BJ (cell line): ENCODE results near the gene DNMT1. TPM values are rescaled to one million over a fixed set of nuclear protein-coding genes. Genes with fewer than 3 reads are reported as not detected.

ENCODE experiments used
- CTCF ChIA-PET: fragments of 350-600 bp; formaldehyde crosslinking; extraction: SDS; loops from one replicate; lab custom pipeline; 2021; ENCODE audit warnings: antibody characterized with exemption, inconsistent platforms; lab: Yijun Ruan, JAX
- POLR2A ChIA-PET: fragments of 300-600 bp; sonication (Branson Sonifier 250); formaldehyde crosslinking; extraction: SDS; loops from one replicate; lab custom pipeline; 2021; ENCODE audit warnings: antibody characterized with exemption; lab: Charles Lee
- DNase-seq: peaks from one replicate; pipeline ENCODE4 v3.0.0-alpha.2; 2011; ENCODE audit warnings: low read depth
- H3K27me3 ChIP-seq: 2 replicates; pipeline ENCODE4 v1.6.0; 2011; ENCODE audit warnings: low read length; ENCODE audit not compliant: control insufficient read depth, insufficient read depth
- H3K36me3 ChIP-seq: 2 replicates; pipeline ENCODE4 v1.5.1; 2011; ENCODE audit warnings: low read length; ENCODE audit not compliant: control insufficient read depth, insufficient read depth
- H3K4me3 ChIP-seq: 2 replicates; pipeline ENCODE4 v1.5.1; 2011; ENCODE audit warnings: low read depth, mild to moderate bottlenecking, control low read depth, low read length
- CTCF ChIP-seq: IDR thresholded peaks from 2 replicates; pipeline ENCODE4 v1.5.1; 2011; ENCODE audit warnings: low read depth, mild to moderate bottlenecking, control low read depth, inconsistent platforms, low read length, moderate library complexity; ENCODE audit not compliant: insufficient read depth
- polyA plus RNA-seq: library from polyadenylated mRNA; depleted of rRNA; stranded (reverse); fragments of >200 nt; gene quantifications from 2 replicates; pipeline ENCODE4 v1.2.3, GENCODE V29; 2011

DNMT1 gene
- polyA plus RNA-seq, 1 experiment = 31.5 TPM

- peak overlapping the region; percentile 95 for H3K4me3 ChIP-seq
- peak; percentile 26; the same call in 1 of the 2 replicates for TF ChIP-seq CTCF
- POLR2A ChIA-PET = no interaction called here
- H3K27me3 ChIP-seq = no peaks in the 10 kb centered on the region
- no peaks in the 10 kb centered on the region; the same call in 1 of the 2 replicates for H3K36me3 ChIP-seq
- CTCF ChIA-PET = no interaction called here
- no peak for DNase-seq
These were observed 35.6 kb upstream of the DNMT1 start for GRCh38 chr19:10230173-10230860.

- DNase-seq = no peak
- peaks cover 6% of the 10 kb centered on the region for H3K36me3 ChIP-seq
- ChIA-PET POLR2A (no interaction called here), CTCF (interaction anchor here (0.6 to 4.8 kb wide), 10 partner anchors 11 to 297 kb away, joined by 3 to 31 read pairs (median 4); partner anchors contain the start of genes DNMT1 and MRPL4)
- H3K27me3 ChIP-seq = no peaks in the 10 kb centered on the region
- peak; percentile 52 for TF ChIP-seq CTCF
- H3K4me3 ChIP-seq = no peak overlapping the region
These were observed 34.2 kb upstream of the DNMT1 start for GRCh38 chr19:10228920-10229319.

GRCh38 chr19:10228393-10228792 is 33.6 kb upstream of the DNMT1 start:
- Histone ChIP-seq H3K4me3 (no peak overlapping the region), H3K36me3 (peaks cover 8% of the 10 kb centered on the region), H3K27me3 (no peaks in the 10 kb centered on the region)
- no peak for DNase-seq
- TF ChIP-seq CTCF = no peak
- CTCF ChIA-PET = interaction anchor here (0.6 to 4.8 kb wide), 10 partner anchors 12 to 297 kb away, joined by 3 to 31 read pairs (median 4); partner anchors contain the start of genes DNMT1 and MRPL4
- POLR2A ChIA-PET = no interaction called here

GRCh38 chr19:10227026-10227971 is 32.5 kb upstream of the DNMT1 start:
- Histone ChIP-seq H3K4me3 (no peak overlapping the region), H3K27me3 (no peaks in the 10 kb centered on the region), H3K36me3 (peaks cover 8% of the 10 kb centered on the region)
- ChIA-PET POLR2A (no interaction called here), CTCF (interaction anchor here (0.6 to 4.8 kb wide), 10 partner anchors 11 to 297 kb away, joined by 3 to 31 read pairs (median 4); no protein-coding TSS in a partner anchor)
- no peak for TF ChIP-seq CTCF
- no peak for DNase-seq
